GM19452 (cell line): Measurements from ENCODE around the gene NLRC3.

Experiments used
- ATAC-seq: cut with Tn5 transposase; IDR thresholded peaks from one replicate; pipeline ENCODE4 v1.9.1; 2021; ENCODE audit not compliant: unreplicated experiment

The NLRC3 gene

GRCh38 chr16:3597676-3598075 lies 20.5 kb upstream of the NLRC3 start:
- ATAC-seq: no peak

- no peak for ATAC-seq
Measured at GRCh38 chr16:3597226-3597625, 20.0 kb upstream of the NLRC3 start.

GRCh38 chr16:3596101-3596861 lies 19.1 kb upstream of the NLRC3 start:
- ATAC-seq: no peak

- no peak for ATAC-seq
Measured at GRCh38 chr16:3595521-3596021, 18.4 kb upstream of the NLRC3 start.

GRCh38 chr16:3595110-3595486 lies 17.9 kb upstream of the NLRC3 start:
- ATAC-seq: no peak

- ATAC-seq: no peak
Measured at GRCh38 chr16:3594316-3595109, 17.3 kb upstream of the NLRC3 start.

GRCh38 chr16:3592559-3592958 lies 15.4 kb upstream of the NLRC3 start:
- no peak for ATAC-seq

- ATAC-seq: no peak
Measured at GRCh38 chr16:3591991-3592390, 14.8 kb upstream of the NLRC3 start.

GRCh38 chr16:3591436-3591803 lies 14.2 kb upstream of the NLRC3 start:
- no peak for ATAC-seq

- ATAC-seq: no peak
Measured at GRCh38 chr16:3590736-3591435, 13.7 kb upstream of the NLRC3 start.

- ATAC-seq: no peak
Measured at GRCh38 chr16:3589991-3590701, 12.9 kb upstream of the NLRC3 start.

GRCh38 chr16:3589441-3589921 lies 12.3 kb upstream of the NLRC3 start:
- ATAC-seq: no peak

- no peak for ATAC-seq
Measured at GRCh38 chr16:3589001-3589400, 11.8 kb upstream of the NLRC3 start.

GRCh38 chr16:3587547-3588110 lies 10.4 kb upstream of the NLRC3 start:
- ATAC-seq: no peak

GRCh38 chr16:3584412-3584811 lies 7.2 kb upstream of the NLRC3 start:
- ATAC-seq: no peak

GRCh38 chr16:3583303-3584038 lies 6.3 kb upstream of the NLRC3 start:
- ATAC-seq: no peak

GRCh38 chr16:3582276-3583165 lies 5.3 kb upstream of the NLRC3 start:
- no peak for ATAC-seq

GRCh38 chr16:3581392-3581791 lies 4.2 kb upstream of the NLRC3 start:
- no peak for ATAC-seq

GRCh38 chr16:3580686-3581085 lies 3.5 kb upstream of the NLRC3 start:
- no peak for ATAC-seq
